ENCODE data around the gene CDH4.

The CDH4 gene

DNA sequence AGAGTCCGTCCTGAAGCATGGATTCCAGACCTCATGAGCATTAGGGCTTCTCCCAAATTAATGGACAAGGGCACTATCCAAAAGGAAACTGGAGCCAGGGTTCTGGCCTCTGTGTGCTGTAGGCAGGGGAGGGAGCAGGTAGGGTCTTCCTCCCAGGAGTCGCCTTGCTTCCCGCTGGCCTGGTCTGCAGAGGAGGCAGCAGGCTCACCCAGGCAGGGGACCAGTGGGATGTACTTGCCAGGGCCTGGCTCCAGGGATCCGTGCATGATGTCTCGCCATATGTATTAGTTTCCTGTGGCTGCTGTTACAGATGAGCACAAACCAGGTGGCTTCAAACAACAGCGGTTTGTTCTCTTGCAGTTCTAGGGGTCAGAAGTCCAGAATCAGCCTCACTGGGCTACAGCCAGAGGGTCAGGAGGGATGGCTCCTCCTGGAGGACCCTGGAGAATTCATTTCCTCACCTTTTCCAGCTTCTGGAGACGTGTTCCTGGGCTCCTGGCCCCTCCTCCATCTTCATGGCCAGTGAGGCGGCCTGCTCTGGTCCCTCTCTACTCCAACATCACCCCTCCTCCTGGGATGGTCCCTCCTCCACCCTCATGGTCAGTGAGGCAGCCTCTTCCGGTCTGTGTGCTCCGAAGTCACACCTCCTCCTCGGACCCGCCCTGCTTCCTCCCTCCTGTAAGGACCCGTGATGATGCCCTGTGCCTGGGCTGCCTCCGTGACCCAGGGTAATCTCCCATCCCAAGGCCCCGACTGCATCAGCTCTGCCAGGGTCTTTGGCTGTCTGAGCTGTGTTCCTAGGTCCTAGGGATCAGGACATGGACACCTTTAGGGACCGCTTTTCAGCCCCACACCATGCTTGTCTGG lies 329.1 kb downstream of the CDH4 start:
- ChIA-PET CTCF (no interaction called here), POLR2A (no interaction called here)
- TF ChIP-seq, protein P1, sequence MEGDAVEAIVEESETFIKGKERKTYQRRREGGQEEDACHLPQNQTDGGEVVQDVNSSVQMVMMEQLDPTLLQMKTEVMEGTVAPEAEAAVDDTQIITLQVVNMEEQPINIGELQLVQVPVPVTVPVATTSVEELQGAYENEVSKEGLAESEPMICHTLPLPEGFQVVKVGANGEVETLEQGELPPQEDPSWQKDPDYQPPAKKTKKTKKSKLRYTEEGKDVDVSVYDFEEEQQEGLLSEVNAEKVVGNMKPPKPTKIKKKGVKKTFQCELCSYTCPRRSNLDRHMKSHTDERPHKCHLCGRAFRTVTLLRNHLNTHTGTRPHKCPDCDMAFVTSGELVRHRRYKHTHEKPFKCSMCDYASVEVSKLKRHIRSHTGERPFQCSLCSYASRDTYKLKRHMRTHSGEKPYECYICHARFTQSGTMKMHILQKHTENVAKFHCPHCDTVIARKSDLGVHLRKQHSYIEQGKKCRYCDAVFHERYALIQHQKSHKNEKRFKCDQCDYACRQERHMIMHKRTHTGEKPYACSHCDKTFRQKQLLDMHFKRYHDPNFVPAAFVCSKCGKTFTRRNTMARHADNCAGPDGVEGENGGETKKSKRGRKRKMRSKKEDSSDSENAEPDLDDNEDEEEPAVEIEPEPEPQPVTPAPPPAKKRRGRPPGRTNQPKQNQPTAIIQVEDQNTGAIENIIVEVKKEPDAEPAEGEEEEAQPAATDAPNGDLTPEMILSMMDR (IDR thresholded peaks at IDR 0.05; ENCODE audit: control extremely low read depth, extremely low read depth, low read depth, missing control alignments) = no peak
- no peak for DNase-seq (ENCODE audit: extremely low spot score)

DNA sequence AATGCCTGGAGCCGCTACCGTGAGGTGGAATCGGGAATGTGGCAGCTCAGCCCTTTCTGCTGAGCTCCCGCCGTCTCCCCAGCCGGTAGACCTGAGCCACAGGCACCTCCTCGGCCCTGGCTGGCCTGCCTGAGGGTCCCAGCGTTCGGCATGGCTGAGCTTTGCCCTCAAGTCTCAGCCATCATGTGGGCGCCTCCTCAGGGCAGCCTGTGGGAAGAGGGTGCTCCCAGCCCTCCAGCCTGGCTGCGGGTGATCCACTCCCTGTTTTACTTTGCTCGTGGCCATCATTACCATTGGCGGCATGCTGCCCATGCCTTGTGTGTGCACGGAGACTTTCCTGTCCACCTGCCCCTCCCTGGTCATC lies 329.7 kb downstream of the CDH4 start:
- TF ChIP-seq, protein P1 (IDR thresholded peaks at IDR 0.05; ENCODE audit: control extremely low read depth, extremely low read depth, low read depth, missing control alignments) = no peak
- POLR2A ChIA-PET = no interaction called here
- DNase-seq (ENCODE audit: extremely low spot score) = no peak
- CTCF ChIA-PET = no interaction called here

DNA sequence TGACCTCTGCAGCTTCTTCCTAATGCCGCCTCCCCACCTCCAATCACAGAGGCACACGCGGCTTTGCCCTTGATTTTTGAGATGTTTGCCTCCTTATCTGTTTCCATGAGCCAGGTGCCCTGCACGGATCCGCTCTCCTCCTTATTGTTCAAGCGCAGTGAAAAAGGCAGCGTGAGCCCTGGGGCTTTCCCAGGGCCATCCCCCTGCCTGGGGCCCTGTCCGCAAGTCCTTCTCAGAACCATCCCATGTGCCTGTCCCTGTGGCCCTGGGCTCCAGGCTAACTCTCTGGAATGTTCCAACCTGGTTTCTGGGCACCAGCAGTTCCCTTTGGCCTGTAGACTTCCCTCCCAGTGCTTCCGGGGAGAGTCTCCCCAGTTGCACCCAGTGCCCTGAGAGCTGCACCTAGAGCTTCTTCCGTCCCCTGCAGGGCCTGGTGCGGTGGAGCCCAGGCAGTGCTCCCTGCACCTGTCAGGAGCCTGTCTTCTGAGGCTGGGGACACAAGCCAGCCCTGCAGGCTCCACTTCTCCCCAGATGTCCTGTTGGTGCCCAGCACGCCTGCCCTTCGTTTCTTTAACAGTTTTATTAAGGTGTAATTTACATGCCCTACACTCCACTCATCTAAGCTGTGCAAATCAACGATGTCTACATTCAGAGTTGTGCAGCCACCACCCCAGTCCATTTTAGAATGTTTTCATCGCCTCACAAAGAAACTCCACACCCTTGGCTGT lies 330.3 kb downstream of the CDH4 start:
- POLR2A ChIA-PET = no interaction called here
- TF ChIP-seq, protein P1 (IDR thresholded peaks at IDR 0.05; ENCODE audit: control extremely low read depth, extremely low read depth, low read depth, missing control alignments) = no peak
- DNase-seq (ENCODE audit: extremely low spot score) = no peak
- CTCF ChIA-PET = no interaction called here

DNA sequence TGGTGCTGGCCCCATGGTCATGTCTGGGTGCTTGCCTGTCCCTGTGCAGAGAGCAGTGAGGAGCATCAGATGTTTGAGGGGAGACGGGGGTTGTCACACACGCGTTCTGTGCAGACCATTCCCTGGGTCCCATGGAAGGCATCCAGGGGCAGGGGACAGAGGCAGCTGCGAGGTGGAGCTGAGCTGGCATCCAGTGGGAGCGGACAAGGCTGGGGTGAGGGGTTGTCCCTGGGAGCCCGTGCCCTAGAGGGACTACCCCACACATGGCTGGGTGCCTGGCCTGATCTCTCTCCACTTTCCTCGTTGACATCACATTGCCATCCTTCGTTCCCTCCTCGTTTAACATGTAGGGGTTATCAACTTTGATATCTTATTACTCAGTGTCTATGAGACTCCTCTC lies 331.3 kb downstream of the CDH4 start:
- ChIA-PET CTCF (no interaction called here), POLR2A (no interaction called here)
- DNase-seq (ENCODE audit: extremely low spot score) = no peak
- TF ChIP-seq, protein P1 (IDR thresholded peaks at IDR 0.05; ENCODE audit: control extremely low read depth, extremely low read depth, low read depth, missing control alignments) = no peak

DNA sequence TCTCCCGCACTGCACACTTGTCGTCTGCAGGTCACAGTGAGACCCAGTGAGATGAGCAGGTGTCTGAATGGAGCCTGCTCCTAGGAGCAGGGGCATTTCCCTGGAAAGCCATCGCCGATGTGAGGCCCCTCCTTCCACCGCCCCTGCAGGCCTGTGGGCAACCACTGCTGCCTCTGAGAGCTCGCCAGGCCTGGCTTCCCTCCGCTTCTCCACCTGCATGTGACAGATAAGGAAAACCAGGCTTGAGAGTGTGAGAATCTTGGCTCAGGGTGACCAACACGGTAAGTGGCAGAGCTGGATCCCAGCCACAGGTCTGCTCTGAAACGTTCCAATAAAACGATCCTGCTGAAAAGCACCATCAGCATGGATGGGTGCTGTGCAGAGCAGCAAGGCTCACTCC lies 332.8 kb downstream of the CDH4 start:
- TF ChIP-seq, protein P1 (IDR thresholded peaks at IDR 0.05; ENCODE audit: control extremely low read depth, extremely low read depth, low read depth, missing control alignments) = no peak
- ChIA-PET CTCF (interaction anchor here (1.1 kb wide), 1 partner anchor 10 kb away, joined by 4 read pairs; no protein-coding TSS in a partner anchor), POLR2A (no interaction called here)
- no peak for DNase-seq (ENCODE audit: extremely low spot score)

DNA sequence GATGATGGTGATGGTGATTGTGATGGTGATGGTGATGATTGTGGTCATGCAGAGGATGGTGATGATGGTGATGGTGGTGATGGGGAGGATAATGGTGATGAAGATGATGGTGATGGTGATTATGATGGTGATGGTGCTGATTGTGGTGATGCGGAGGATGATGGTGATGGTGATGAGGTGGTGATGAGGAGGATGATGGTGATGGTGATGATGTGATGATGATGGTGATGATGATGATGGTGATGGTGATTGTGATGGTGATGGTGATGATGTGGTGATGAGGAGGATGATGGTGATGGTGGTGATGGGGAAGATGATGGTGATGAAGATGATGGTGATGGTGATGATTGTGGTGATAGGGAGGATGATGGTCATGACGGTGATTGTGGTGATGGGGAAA lies 333.7 kb downstream of the CDH4 start:
- ChIA-PET CTCF (no interaction called here), POLR2A (no interaction called here)
- DNase-seq (ENCODE audit: extremely low spot score) = no peak
- TF ChIP-seq, protein P1 (IDR thresholded peaks at IDR 0.05; ENCODE audit: control extremely low read depth, extremely low read depth, low read depth, missing control alignments) = no peak
